SK-N-SH treated with all-trans-retinoic acid at 6 μM for 48 hours (cell line): ENCODE measurements around the gene CFAP210.

Experiments
- ATAC-seq: fragments of 200-7000 bp; cut with Tn5 transposase; 3 replicates; pipeline ENCODE4 v1.9.1; 2020; ENCODE audit warnings: mild to moderate bottlenecking, moderate library complexity
- ARNTL ChIP-seq: fragments of 450-650 bp; formaldehyde crosslinking; IDR thresholded peaks from 2 replicates; pipeline ENCODE4 v1.5.0; 2020; ENCODE audit warnings: low read depth, mild to moderate bottlenecking, moderate library complexity, borderline replicate concordance
- BACH2 ChIP-seq: fragments of 250-450 bp; sonication (Bioruptor Pico); IDR thresholded peaks from 2 replicates; pipeline ENCODE4 v1.9.0; 2021; ENCODE audit warnings: mild to moderate bottlenecking, borderline replicate concordance
- CREB5 ChIP-seq: fragments of 250-450 bp; sonication (Bioruptor Pico); IDR thresholded peaks from 2 replicates; pipeline ENCODE4 v1.5.1; 2020; ENCODE audit warnings: low read depth, mild to moderate bottlenecking, moderate library complexity
- CSDC2 ChIP-seq: fragments of 250-450 bp; sonication (Bioruptor Pico); IDR thresholded peaks from 2 replicates; pipeline ENCODE4 v1.5.0; 2020; ENCODE audit warnings: mild to moderate bottlenecking, moderate library complexity
- ESRRG ChIP-seq: fragments of 250-450 bp; sonication (Bioruptor Pico); IDR thresholded peaks from 2 replicates; pipeline ENCODE4 v1.6.1; 2021; ENCODE audit warnings: mild to moderate bottlenecking
- GLIS3 ChIP-seq: fragments of 250-450 bp; sonication (Bioruptor Pico); IDR thresholded peaks from 2 replicates; pipeline ENCODE4 v1.5.0; 2020; ENCODE audit warnings: mild to moderate bottlenecking, moderate library complexity
- PATZ1 ChIP-seq: fragments of 250-450 bp; sonication (Bioruptor Pico); IDR thresholded peaks from 2 replicates; pipeline ENCODE4 v1.8.0; 2020; ENCODE audit warnings: mild to moderate bottlenecking, moderate library complexity, borderline replicate concordance
- POU6F1 ChIP-seq: fragments of 250-450 bp; sonication (Bioruptor Pico); IDR thresholded peaks from 2 replicates; pipeline ENCODE4 v1.8.0; 2021; ENCODE audit warnings: low read depth, mild to moderate bottlenecking, moderate library complexity, borderline replicate concordance
- PPARA ChIP-seq: fragments of 250-450 bp; sonication (Bioruptor Pico); IDR thresholded peaks from 2 replicates; pipeline ENCODE4 v1.5.0; 2020; ENCODE audit warnings: mild to moderate bottlenecking, borderline replicate concordance
- RARB ChIP-seq: fragments of 250-450 bp; sonication (Bioruptor Pico); IDR thresholded peaks from 2 replicates; pipeline ENCODE4 v1.8.0; 2021; ENCODE audit warnings: mild to moderate bottlenecking, moderate library complexity
- SNAI2 ChIP-seq: fragments of 250-450 bp; sonication (Bioruptor Pico); IDR thresholded peaks from 2 replicates; pipeline ENCODE4 v1.5.0; 2020; ENCODE audit warnings: mild to moderate bottlenecking, moderate library complexity
- TOX ChIP-seq: fragments of 250-450 bp; sonication (Bioruptor Pico); IDR thresholded peaks from 2 replicates; pipeline ENCODE4 v1.8.0; 2021; ENCODE audit warnings: mild to moderate bottlenecking, moderate library complexity, borderline replicate concordance
- ZC3H10 ChIP-seq: fragments of 250-450 bp; sonication (Bioruptor Pico); IDR thresholded peaks from 2 replicates; pipeline ENCODE4 v1.5.1; 2021; ENCODE audit warnings: mild to moderate bottlenecking, moderate library complexity
- ZFP3 ChIP-seq: fragments of 250-450 bp; sonication (Bioruptor Pico); IDR thresholded peaks from 2 replicates; pipeline ENCODE4 v1.5.0; 2020; ENCODE audit warnings: mild to moderate bottlenecking, moderate library complexity
- ZFP30 ChIP-seq: fragments of 450-650 bp; formaldehyde crosslinking; IDR thresholded peaks from 2 replicates; pipeline ENCODE4 v1.5.0; 2022; ENCODE audit warnings: mild to moderate bottlenecking, moderate library complexity
- ZNF70 ChIP-seq: fragments of 450-650 bp; formaldehyde crosslinking; IDR thresholded peaks from 2 replicates; pipeline ENCODE4 v1.5.0; 2020; ENCODE audit warnings: mild to moderate bottlenecking, moderate library complexity
- ZNF8 ChIP-seq: fragments of 450-650 bp; formaldehyde crosslinking; IDR thresholded peaks from 2 replicates; pipeline ENCODE4 v1.5.0; 2020; ENCODE audit warnings: mild to moderate bottlenecking, moderate library complexity
- TF ChIP-seq, protein P1 (sequence below): fragments of 250-450 bp; sonication (Bioruptor Pico); IDR thresholded peaks from 2 replicates; pipeline ENCODE4 v1.5.0; 2020; ENCODE audit warnings: mild to moderate bottlenecking, moderate library complexity
- TF ChIP-seq, protein P2 (sequence below): fragments of 250-450 bp; sonication (Bioruptor Pico); IDR thresholded peaks from 2 replicates; pipeline ENCODE4 v1.5.1; 2021; ENCODE audit warnings: mild to moderate bottlenecking, moderate library complexity

CFAP210 gene

GRCh38 chr2:169653636-169654035 lies 40.6 kb downstream of the CFAP210 start:
- no peak for TF ChIP-seq BACH2 (CRISPR knock-in tag)
- no peak for TF ChIP-seq POU6F1 (CRISPR knock-in tag)
- no peak for TF ChIP-seq PATZ1 (CRISPR knock-in tag)
- no peak for TF ChIP-seq RARB (CRISPR knock-in tag)
- TF ChIP-seq ZNF8, result no peak
- no peak for TF ChIP-seq ZNF70 (CRISPR knock-in tag)
- TF ChIP-seq, protein P1, sequence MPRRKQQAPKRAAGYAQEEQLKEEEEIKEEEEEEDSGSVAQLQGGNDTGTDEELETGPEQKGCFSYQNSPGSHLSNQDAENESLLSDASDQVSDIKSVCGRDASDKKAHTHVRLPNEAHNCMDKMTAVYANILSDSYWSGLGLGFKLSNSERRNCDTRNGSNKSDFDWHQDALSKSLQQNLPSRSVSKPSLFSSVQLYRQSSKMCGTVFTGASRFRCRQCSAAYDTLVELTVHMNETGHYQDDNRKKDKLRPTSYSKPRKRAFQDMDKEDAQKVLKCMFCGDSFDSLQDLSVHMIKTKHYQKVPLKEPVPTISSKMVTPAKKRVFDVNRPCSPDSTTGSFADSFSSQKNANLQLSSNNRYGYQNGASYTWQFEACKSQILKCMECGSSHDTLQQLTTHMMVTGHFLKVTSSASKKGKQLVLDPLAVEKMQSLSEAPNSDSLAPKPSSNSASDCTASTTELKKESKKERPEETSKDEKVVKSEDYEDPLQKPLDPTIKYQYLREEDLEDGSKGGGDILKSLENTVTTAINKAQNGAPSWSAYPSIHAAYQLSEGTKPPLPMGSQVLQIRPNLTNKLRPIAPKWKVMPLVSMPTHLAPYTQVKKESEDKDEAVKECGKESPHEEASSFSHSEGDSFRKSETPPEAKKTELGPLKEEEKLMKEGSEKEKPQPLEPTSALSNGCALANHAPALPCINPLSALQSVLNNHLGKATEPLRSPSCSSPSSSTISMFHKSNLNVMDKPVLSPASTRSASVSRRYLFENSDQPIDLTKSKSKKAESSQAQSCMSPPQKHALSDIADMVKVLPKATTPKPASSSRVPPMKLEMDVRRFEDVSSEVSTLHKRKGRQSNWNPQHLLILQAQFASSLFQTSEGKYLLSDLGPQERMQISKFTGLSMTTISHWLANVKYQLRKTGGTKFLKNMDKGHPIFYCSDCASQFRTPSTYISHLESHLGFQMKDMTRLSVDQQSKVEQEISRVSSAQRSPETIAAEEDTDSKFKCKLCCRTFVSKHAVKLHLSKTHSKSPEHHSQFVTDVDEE, result no peak
- ATAC-seq, result no peak

DNA sequence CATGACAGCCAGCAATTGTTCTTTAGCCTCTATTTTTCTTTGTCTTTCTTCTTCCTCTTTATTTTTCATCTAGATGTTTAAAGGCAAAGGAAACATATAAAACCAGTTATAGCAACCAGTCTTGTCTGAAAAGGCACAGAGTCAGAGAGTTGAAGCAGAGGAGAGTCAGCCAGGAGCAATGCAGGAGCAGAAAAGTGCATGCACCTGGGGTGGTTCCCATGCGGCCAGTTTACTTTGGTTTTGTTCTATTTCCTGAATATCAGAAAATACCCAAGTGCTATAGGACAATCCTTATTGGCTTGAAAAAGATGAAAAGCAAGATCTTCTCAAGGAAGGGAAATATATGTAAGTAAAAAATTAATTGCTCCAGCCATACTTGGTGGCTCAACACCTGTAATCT lies 44.9 kb downstream of the CFAP210 start:
- ATAC-seq, result no peak
- TF ChIP-seq ZFP30 (CRISPR knock-in tag) (no peak), TOX (CRISPR knock-in tag) (no peak)

GRCh38 chr2:169647496-169647895 lies 46.7 kb downstream of the CFAP210 start:
- no peak for ATAC-seq
- no peak for TF ChIP-seq ZFP3
- TF ChIP-seq PPARA, result no peak
- TF ChIP-seq ESRRG (CRISPR knock-in tag), result no peak
- TF ChIP-seq ARNTL (CRISPR knock-in tag), result no peak
- no peak for TF ChIP-seq ZFP30 (CRISPR knock-in tag)
- no peak for TF ChIP-seq RARB (CRISPR knock-in tag)
- TF ChIP-seq CREB5 (CRISPR knock-in tag), result no peak
- no peak for TF ChIP-seq ZC3H10
- TF ChIP-seq GLIS3 (CRISPR knock-in tag), result no peak
- TF ChIP-seq, protein P2, sequence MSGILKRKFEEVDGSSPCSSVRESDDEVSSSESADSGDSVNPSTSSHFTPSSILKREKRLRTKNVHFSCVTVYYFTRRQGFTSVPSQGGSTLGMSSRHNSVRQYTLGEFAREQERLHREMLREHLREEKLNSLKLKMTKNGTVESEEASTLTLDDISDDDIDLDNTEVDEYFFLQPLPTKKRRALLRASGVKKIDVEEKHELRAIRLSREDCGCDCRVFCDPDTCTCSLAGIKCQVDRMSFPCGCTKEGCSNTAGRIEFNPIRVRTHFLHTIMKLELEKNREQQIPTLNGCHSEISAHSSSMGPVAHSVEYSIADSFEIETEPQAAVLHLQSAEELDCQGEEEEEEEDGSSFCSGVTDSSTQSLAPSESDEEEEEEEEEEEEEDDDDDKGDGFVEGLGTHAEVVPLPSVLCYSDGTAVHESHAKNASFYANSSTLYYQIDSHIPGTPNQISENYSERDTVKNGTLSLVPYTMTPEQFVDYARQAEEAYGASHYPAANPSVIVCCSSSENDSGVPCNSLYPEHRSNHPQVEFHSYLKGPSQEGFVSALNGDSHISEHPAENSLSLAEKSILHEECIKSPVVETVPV, result no peak
- TF ChIP-seq SNAI2 (CRISPR knock-in tag), result no peak
- TF ChIP-seq CSDC2, result no peak
- no peak for TF ChIP-seq TOX (CRISPR knock-in tag)
- TF ChIP-seq, protein P1, result no peak
